MM.1S (cell line): ENCODE data around the gene ARHGAP30.

Experiments
- CTCF ChIP-seq: fragments of 300-600 bp; sonication (generic); IDR thresholded peaks from 2 replicates; pipeline ENCODE4 v1.5.1; 2016; ENCODE audit warnings: antibody characterized with exemption, low read length, mixed read lengths
- EZH2 ChIP-seq: fragments of 300-600 bp; sonication (generic); optimal IDR thresholded peaks from 2 replicates; pipeline ENCODE3; 2017; ENCODE audit warnings: low read depth, mild to moderate bottlenecking, antibody characterized with exemption, low read length, mixed read lengths
- EZH2phosphoT487 ChIP-seq: fragments of 300-600 bp; sonication (generic); IDR thresholded peaks from 2 replicates; pipeline ENCODE4 v1.6.1; 2018; ENCODE audit warnings: antibody characterized with exemption, low read length

GRCh38 chr1:161000736-161001480, 68.8 kb downstream of the ARHGAP30 start:
- TF ChIP-seq CTCF (no peak), EZH2 (no peak), EZH2phosphoT487 (no peak)
